HG03460 (cell line): ENCODE results near the gene KCNJ10.
"Not testable (repeated sequence)": the region's sequence is repeated elsewhere in the genome, so short reads cannot be mapped to it uniquely, and the experiment has no call there.

ENCODE experiments used
- ATAC-seq: cut with Tn5 transposase; IDR thresholded peaks from one replicate; pipeline ENCODE4 v1.9.1; 2021; ENCODE audit not compliant: unreplicated experiment

The KCNJ10 gene

DNA sequence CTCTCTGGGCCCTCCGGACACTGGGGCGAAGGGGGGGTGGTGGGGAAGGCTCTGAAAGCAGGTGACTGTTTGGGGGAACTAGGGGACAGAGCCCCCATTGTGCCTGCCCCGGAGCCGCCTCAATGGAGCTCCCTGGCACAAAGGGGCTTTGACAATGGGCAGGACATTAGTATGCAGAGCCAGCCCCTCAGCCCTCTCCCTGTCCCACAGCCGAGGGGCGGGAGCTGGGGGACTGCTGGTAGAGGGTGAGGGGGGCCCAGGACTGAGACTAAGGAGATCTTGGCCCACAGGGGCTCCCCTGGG, 7.8 kb downstream of the KCNJ10 start:
- no peak for ATAC-seq

DNA sequence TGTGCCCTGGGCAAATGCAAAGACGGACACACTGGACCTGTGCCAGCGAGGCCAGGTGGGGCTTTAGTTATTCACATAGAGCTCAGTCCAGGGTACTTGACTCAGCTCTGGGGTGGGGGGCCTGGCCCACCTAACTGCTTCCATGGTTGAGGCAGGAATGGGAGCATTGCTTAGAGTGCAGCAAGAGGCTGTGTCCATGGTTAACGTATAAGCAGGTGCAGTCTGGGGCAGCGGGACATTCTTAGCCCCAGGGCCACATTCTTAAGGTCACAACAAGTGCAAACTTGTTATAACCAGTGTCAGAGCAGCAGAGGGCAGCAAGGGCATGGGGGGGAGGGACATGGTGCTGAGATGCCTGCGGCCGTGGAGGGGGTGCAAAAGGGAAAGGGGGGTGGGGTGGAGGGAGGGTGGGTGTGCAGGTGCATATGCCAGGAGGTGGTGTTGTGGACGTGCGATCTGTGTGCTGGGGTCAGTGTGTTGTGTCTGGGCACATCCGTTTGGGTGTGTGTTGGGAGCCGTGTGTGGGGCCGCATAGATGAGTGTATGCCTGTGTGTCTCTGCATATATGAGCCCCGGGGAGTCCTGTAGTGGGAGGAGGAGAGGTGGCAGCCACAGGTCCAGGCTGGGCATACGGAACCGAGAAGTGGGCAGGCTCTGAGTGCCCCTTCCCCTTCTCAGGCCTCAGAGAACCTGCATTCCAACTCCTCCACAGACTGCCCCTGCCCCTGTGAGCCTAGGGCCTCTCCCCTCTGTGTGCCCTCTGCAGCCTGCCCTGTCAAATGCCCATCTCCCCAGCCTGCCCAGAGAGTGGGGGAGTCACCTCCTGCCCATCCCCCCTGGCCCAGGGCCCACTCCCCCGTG, 8.4 kb downstream of the KCNJ10 start:
- no peak for ATAC-seq

DNA sequence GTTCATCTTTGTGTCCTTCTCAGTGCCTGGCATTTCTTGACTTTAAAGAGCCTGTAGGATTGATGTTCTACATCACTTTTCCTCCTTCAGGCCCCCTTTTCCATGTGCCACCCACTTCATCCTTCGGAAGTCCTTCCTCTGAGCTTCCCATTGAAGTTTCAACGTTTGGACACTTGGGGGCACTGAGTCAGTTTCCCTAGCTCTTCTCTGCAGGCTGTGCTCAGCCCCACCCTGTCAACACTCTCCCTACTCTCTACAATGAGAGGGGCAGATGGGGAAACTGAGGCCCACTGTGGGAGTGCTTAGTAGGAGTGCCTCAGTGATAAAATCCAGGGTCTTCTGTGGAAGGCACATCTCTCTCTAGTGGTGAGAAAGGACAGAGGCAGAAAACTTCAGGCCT, 11.9 kb downstream of the KCNJ10 start:
- ATAC-seq = no peak

DNA sequence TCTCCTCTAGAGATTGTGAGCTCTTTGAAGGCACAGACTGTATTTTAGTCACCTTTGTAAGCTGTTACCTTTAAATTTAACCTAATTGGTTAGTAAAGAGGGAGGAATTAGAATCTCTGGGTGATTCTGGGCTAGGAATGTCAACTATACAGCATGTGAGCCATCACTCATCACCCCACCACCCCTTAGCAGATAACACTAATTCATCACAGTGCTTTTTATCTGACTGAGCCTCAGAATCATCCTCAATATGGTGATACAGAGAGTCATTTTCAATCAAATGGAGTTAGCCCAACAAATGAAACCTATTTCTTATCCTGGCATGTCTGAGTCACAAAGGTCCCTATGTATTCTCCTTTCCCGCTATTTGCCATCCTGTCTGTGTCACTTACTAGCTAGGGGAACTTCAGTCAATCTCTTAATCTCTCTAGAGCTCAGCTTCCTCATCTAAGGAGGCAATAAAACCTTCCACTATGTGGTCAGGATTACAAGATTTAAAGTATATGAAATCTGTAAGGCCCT, 13.3 kb downstream of the KCNJ10 start:
- ATAC-seq = no peak

DNA sequence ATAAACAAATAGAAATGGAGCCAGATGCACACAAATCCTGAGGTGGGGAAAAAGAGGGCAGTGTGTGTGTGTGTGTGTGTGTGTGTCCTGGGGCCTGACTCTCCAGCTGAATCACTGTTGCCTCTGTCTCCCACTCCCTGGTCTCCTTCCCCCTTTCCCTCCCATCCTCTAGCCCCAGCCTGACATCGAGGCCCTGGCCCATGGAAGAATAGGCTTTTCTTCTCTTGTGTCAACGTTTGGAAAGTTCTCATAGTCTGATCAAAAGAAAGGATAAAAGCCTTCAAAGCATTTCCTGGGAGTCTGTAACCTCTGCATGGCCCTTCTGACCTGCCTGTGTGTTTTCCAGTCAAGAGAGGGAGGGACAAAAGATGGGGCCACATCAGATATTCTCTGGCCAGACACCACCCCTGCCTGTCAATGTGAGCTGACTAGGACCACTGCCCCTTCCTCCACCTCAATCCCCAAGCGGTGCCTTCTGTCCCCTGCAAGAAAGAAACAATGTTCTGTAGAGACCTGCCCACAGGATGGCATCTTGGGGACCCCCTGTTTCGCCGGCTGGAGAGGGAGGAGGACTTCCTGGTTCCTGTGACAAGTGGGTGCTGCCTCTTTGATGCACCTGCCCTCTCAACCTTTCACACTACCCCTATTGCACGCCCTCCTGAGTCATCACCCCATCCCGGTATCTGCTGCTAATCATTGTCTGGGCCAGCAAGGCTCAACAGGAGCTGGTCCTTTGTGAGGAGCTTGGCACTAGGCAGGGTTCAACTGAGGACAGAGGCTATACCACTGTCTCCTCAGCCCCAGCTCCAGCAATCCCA, 16.2 kb downstream of the KCNJ10 start:
- ATAC-seq = no peak

DNA sequence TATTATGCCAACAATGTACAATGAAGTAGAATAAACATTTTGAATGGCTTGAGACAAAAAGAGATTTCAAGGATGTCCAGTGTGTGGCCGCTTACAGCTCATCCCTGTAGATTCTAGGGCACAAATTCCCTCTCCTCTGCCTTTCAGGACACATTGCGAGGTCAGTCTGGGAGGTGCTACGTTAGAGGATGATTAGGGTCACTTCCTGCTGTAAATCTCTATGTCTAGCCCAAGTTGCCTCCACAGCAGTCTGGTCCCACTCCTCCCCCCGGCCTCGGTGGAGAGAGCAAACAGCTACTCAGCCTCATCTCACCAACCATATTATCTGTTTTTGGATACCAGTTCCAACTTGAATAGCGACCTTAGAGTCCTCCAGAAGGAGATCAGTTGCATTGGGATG, 17.0 kb downstream of the KCNJ10 start:
- no peak for ATAC-seq

DNA sequence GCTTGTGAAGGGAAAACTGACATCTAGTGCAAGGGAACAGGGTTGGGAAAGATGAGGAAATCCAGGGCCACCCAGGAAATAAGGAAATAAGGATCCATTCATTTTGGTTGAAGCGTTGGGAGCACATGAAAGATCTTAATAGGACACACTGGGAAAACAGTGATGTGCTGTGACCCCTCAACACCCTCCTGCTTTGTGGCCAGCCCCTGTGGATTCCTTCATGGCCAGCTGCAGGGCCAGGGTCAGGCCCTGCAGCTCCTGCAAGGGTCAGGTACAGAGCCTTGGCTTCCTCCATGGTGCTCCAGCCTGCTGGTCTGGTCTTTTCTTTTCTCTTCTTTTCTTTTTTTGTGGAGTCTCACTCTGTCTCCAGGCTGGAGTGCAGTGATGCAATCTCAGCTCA, 19.3 kb downstream of the KCNJ10 start:
- ATAC-seq = no peak

DNA sequence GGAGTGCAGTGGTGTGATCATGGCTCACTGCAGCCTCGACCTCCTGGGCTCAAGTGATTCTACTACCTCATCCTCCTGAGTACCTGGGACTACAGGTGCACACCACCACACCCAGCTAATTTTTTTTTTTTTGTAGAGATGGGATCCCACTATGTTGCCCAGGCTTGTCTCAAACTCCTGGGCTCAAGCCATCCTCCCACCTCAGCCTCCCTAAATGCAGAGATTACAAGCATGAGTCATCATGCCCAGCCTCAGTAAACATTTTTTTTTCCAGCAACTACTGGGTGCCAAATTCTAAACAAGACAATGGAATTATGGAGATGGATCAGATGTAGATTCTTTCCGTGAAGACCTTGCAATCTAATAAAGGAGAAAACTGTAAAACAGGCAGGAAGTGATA, 19.8 kb downstream of the KCNJ10 start:
- not testable (repeated sequence) for ATAC-seq

DNA sequence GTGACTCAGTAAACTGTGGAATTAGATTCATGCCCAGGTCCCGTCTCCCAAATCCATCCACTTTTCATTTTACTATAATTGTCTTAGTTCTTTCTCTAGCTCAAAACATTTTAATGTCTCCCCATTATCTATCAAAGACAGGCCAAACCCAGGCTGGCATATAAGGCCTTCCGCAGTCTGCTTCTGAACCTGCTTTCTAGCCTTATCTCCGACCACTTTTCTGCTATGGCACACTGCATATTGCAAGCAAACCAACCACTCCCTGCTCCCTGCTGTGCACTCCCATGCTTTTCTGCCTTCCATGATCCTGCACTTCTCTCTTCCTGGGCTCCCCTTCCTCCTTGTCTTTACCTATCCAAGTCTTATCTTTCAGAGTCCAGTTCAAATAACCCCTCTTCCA, 20.9 kb downstream of the KCNJ10 start:
- no peak for ATAC-seq

DNA sequence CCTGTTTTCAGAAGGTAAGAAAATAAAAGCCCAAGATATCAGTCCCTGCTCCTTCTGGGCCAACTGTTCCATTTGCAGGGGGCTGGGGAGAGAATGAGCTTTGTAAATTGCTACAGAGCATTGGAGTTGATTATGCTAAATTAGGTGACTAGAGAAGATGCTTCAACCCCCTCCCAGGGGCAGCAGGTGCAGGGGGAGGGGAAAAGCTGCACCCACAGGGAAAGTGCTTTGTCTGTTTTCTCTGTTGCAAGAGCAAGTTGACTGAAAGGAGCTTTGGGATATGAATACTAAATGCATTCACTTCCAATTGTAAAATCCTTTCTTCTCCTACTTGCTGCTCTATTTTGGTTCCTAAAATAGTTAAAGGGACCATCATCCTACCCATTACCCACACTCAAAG, 21.6 kb downstream of the KCNJ10 start:
- ATAC-seq = no peak

DNA sequence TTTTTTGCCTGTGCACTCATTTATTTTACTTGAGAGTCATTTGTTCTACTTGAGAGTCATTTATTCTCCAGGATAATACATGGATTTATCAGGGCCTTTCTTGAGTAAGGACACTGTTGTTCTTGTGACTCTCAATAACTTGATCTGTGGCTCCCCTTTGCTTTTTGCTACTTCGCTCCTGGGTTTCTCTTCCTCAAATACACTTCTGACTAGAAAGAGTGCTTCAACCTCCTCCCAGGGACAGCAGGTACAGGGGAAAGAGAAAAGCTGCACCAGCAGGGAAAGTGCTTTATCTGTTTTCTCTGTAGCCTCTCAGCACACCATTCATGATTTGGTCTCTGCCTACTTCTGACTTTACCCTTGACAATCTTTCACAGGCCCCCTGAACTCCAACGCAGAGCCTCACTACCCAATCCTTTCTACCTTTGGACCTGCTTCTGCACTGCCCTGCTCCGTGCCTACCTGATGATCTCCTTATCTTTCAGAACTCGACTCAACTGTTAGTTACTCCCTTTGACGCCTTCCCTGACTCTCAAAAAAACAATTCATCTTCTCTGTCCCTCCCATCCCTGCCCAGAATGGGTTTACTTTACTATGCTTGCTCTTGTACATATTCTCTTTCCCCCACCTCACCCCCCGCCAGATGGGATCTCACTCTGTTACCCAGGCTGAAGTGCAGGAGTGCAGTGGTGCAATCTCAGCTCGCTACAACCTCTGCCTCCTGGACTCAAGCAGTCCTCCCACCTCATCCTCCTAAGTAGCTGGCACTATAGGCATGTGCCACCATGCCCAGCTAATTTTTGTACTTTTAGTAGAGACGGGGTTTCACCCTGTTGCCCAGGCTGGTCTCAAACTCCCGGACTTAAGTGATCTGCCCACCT, 22.6 kb downstream of the KCNJ10 start:
- peak; percentile 34 for ATAC-seq

DNA sequence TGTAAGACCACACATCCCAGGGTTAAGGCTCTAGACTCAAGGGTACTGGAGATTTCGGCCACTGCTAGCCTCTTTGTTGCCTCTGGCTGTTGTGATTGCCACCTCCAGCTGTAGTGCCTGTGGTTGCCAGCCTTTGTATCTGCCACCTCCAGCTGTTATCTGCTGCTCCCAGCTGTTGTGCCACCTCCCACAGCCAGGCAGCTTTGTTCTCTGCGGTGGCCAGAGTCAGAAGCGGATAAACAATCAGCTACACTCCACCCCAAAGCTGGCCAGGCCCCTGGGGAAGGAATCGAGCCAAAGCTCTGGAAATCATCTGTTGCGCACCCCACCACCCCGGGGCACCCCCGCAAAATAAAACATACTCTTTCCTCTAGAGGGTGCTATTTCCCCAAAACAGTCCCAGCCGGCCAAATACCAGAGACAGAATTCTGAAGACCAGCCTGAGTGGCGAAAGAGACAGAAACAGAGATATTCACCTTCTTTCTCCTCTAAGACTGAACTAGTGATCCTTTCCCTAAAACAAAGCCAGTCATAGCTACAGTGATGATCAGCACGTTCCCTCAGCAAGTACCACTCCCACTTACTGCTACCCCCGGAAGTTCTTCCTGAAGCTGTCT, 23.4 kb downstream of the KCNJ10 start:
- ATAC-seq = peak; percentile 74

DNA sequence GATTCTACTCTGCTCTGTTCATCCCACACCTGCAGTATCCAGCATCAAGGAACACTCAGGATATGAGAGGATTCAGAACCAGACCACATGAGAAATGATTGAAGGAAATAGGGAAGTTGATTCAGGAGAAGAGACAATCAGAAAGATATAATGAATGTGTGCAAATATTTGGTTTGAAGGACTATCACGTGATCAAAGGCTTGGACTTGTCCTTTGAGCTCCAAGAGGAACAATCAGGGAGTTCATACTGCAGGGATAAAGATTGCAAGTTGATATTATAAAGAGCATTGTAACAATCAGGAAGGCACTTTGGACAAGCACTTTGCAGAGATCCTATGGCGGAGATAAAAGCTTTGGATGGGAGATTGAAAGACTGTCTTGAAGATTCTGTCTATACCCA, 24.3 kb downstream of the KCNJ10 start:
- no peak for ATAC-seq

DNA sequence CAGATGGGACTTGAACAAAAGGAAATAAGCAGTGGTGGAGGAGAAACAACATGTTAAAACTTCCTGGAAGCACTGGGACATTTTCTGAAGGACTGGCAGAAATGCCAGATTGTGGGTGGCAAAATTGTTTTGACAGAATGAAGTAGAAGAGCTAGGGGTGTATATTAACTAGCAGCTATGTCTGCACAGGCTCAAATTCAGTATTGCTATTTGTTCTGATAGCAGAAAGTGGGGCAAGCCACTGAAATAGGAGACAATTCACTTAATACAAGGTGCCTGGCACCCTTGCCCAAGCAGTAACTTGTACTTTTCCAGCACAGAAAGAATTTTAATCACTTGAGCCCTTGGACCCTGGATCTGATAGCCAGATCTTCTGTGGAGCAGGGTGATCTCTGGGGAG, 26.4 kb downstream of the KCNJ10 start:
- no peak for ATAC-seq

DNA sequence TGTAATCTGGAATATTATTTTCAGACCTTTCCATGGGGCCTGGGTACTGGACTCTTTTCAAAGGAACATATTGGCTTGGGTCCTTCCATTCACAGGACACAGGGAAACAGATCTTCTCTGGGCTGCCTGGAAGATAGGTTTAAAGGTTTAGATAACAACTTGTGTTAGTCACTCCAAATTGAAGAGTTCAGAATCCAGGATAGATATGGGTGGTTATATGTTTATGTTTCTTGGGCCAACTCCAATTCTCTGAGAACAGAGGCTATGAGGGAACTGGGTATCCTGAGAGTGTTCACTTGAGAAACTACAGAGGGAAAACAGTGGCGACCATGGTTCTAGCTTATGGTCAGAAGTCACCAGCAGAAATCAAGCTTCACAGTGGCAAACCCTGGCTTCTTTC, 29.5 kb downstream of the KCNJ10 start:
- no peak for ATAC-seq

DNA sequence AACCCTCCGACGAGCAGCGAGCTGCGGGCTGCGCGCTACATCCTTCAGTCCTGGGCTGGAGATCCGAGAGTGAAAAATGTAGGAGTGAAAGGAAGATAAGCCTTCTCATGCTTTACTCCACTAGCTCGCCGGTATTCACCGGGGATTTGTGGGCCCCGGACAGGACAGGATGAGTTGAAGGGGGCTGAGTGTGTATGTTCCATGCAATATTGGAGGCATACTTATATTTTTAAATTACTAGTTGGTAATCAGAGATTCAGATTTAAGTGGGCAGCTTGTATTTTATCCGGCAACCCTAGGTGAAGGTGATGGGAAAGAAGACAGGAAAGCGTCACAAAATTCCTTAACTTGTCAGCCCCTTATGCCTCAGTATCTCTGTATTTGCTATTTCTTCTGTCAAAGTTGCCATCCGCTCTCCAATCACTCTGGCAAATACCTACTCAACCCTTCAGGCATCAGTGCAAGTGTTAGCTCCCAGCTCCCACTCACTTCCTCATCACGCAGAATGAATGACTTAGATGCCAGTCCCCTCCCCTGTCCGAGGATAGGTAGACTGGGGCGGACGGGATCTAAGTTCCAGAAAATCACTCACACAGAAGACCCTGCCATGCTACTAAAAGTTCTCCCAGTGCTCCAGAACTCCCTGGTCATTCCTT, 37.7 kb downstream of the KCNJ10 start:
- no peak for ATAC-seq

DNA sequence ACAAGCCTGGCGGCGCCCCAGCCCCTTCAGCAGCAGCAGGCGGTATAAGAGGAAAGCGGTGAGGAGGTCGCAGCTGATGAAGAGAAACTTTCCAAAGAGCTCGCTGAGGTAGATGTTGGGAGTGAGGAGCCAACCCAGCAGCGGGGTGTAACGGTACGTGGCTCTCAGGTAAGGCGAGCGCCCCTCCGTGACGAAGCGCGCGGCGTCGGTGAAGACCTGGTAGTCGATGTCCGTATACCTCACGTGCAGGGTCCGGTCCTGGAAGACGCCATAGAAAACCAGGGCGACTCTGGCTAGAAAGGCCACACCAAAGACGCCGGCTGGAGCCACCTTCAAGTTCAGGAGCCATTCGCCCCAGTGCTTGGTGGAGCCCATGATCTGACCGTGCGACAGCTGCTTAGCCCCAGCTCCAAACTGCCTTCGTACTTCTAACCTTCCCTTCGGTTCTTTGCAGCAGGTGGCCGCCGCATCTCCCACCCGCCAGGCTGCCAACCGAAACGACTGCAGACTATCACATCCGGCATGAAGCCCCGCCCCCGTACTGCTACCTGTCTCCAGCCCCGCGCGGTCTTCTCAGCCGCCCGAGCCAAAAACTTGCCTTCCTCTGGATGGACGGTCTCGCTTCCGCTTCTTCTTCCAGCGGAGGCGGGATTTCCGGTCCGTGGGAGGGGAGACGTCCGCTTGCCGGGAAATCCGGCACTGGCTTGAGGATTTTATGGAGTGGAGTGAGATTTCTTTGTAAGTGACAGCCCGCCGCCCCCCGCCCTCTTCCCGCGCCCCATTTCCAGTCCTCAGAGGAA, 38.4 kb downstream of the KCNJ10 start, which contains the start of gene PIGM:
PIGM (minus strand) TSS at position 626 of the 800 bp plus-strand sequence; CDS start at position 375, 251 bp downstream.
- peak; percentile 95 for ATAC-seq

DNA sequence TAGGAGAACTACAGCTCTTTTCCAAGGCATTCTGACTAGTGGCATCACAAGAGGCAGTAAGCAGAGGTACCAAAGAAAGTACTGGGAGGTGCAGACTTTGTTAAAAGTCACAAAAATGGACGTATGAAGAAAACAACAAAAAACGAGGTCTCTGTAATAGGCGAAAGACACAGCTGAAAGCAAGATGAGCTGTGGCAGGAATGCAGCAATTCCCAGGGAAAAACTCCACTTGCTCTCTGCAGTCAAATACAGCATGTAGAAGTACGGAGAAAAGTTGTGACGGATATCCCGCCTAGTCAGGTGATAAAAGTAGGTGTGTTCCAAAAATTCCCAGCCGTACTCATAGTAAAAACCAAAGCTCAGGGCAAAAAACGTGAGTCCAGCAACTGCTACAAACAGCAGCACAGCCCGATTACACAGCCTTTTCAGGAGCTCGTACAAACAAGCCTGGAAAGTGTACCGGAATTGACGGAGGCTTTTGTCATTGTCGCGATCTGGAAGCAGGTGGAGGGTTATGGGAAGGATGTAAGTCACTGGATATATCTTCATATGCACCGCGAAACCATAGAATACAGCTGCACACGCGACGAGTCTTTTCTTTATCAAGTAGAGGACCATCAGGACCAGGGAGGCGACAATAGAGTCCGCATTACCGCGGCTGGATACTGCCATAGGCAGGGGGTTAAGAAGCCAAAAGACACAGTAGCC, 39.1 kb downstream of the KCNJ10 start:
- ATAC-seq = peak; percentile 17

DNA sequence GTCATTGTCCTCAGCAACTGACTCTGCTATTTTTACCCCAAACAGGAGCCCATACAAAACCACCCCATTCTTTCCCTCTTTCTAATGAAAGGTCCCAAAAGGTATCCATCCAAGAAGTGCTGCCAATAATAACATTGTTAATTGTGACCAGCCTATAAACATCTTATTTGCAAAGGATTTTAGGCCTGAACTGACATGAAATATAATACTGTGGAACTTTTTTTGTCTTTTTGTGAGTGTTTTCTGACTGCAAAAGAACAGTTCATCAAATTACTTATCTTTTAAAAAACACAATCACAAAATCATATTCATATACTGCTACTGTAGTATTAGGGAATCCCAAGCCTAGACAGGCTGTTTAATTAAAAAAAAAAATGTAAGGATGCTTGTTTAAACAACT, 41.5 kb downstream of the KCNJ10 start:
- no peak for ATAC-seq
